Stromal cell of bone marrow (primary cell): ENCODE results near the gene RO60.

Experiments used
- DNase-seq: peaks from one replicate; pipeline ENCODE4 v3.0.0-alpha.2; 2012; ENCODE audit warnings: low read depth

Gene RO60

GRCh38 chr1:193108471-193108870, 49.1 kb downstream of the RO60 start:
- no peak for DNase-seq
